ENCODE results near the gene AFAP1.

The AFAP1 gene

GRCh38 chr4:7837597-7838135, 102.0 kb downstream of the AFAP1 start:
- no peaks in the 10 kb centered on the region for H3K27me3 ChIP-seq
- H3K9me3 ChIP-seq = no peaks in the 10 kb centered on the region
- no peak for TF ChIP-seq CTCF (IDR thresholded peaks at IDR 0.05; ENCODE audit: low read depth, low read length)
- no peak for DNase-seq
- H3K36me3 ChIP-seq = peaks cover 77% of the 10 kb centered on the region
- no peaks in the 10 kb centered on the region for H3K4me1 ChIP-seq
- H3K4me3 ChIP-seq (ENCODE audit: low read depth, low read length) = no peak overlapping the region

- no peaks in the 10 kb centered on the region; the same call in 1 of the 2 replicates for H3K4me1 ChIP-seq
- TF ChIP-seq CTCF (IDR thresholded peaks at IDR 0.05; ENCODE audit: low read depth, low read length) = no peak
- no peaks in the 10 kb centered on the region for H3K9me3 ChIP-seq
- no peak for DNase-seq
- no peaks in the 10 kb centered on the region for H3K27me3 ChIP-seq
- H3K4me3 ChIP-seq (ENCODE audit: low read depth, low read length) = no peak overlapping the region
- H3K36me3 ChIP-seq = peaks cover 77% of the 10 kb centered on the region
Observed at GRCh38 chr4:7831858-7832730, 107.6 kb downstream of the AFAP1 start.

GRCh38 chr4:7831330-7831729, 108.3 kb downstream of the AFAP1 start:
- no peak for DNase-seq

GRCh38 chr4:7830747-7831146, 108.9 kb downstream of the AFAP1 start:
- no peak for DNase-seq
- H3K9me3 ChIP-seq = no peaks in the 10 kb centered on the region
- no peaks in the 10 kb centered on the region; the same call in 1 of the 2 replicates for H3K4me1 ChIP-seq
- no peak for TF ChIP-seq CTCF (IDR thresholded peaks at IDR 0.05; ENCODE audit: low read depth, low read length)
- no peak overlapping the region for H3K4me3 ChIP-seq (ENCODE audit: low read depth, low read length)
- no peaks in the 10 kb centered on the region for H3K27me3 ChIP-seq
- H3K36me3 ChIP-seq = peaks cover 78% of the 10 kb centered on the region

More at GRCh38 chr4:7831330-7831729, 108.3 kb downstream of the AFAP1 start:
- TF ChIP-seq CTCF (IDR thresholded peaks at IDR 0.05; ENCODE audit: low read depth, low read length) = no peak
- Histone ChIP-seq H3K27me3 (no peaks in the 10 kb centered on the region), H3K4me1 (no peaks in the 10 kb centered on the region; the same call in 1 of the 2 replicates), H3K36me3 (peaks cover 78% of the 10 kb centered on the region), H3K4me3 (ENCODE audit: low read depth, low read length) (no peak overlapping the region), H3K9me3 (no peaks in the 10 kb centered on the region)

- no peak for TF ChIP-seq CTCF (IDR thresholded peaks at IDR 0.05; ENCODE audit: low read depth, low read length)
- no peaks in the 10 kb centered on the region; the same call in 1 of the 2 replicates for H3K4me1 ChIP-seq
- DNase-seq = no peak
Observed at GRCh38 chr4:7829652-7830580, 109.7 kb downstream of the AFAP1 start.

More at GRCh38 chr4:7829652-7830580, 109.7 kb downstream of the AFAP1 start:
- no peaks in the 10 kb centered on the region for H3K27me3 ChIP-seq
- no peaks in the 10 kb centered on the region for H3K9me3 ChIP-seq
- H3K36me3 ChIP-seq = peaks cover 82% of the 10 kb centered on the region
- H3K4me3 ChIP-seq (ENCODE audit: low read depth, low read length) = no peak overlapping the region

Measured in BE2C (cell line).